GM23338 (cell line): ENCODE data around the gene CHCHD6. TPM values are rescaled to one million over a fixed set of nuclear protein-coding genes. Genes with fewer than 3 reads are reported as not detected.
A peak's percentile ranks its signal among the peaks of the same experiment; 100 is the strongest.

Experiments
- ATAC-seq: fragments of 200-7000 bp; cut with Tn5 transposase; 3 replicates; pipeline ENCODE4 v1.9.1; 2020
- DNase-seq: peaks from one replicate; pipeline ENCODE4 v3.0.0-alpha.2; 2015; ENCODE audit warnings: low spot score
- H2AFZ ChIP-seq: fragments of 200-600 bp; sonication (generic); 2 replicates; pipeline ENCODE4 v1.8.0; 2016; ENCODE audit warnings: antibody characterized with exemption, mild to moderate bottlenecking, moderate library complexity
- H3F3A ChIP-seq: fragments of 200-600 bp; sonication (generic); replicated peaks from 2 replicates; pipeline ENCODE4 v1.8.0; 2017; ENCODE audit warnings: antibody characterized with exemption, mixed run types, low read depth
- H3K27ac ChIP-seq: fragments of 200-600 bp; sonication (generic); 2 replicates; pipeline ENCODE4 v1.6.1; 2016; ENCODE audit warnings: low read depth
- H3K27me3 ChIP-seq: fragments of 200-600 bp; sonication (generic); 2 replicates; pipeline ENCODE4 v1.8.0; 2016; ENCODE audit warnings: mild to moderate bottlenecking, mixed run types, moderate library complexity; ENCODE audit not compliant: insufficient read depth
- H3K36me3 ChIP-seq: fragments of 200-600 bp; sonication (generic); 2 replicates; pipeline ENCODE4 v1.8.0; 2016; ENCODE audit warnings: mild to moderate bottlenecking; ENCODE audit not compliant: insufficient read depth
- H3K4me1 ChIP-seq: fragments of 200-600 bp; sonication (generic); 2 replicates; pipeline ENCODE4 v1.8.0; 2016; ENCODE audit warnings: mild to moderate bottlenecking, moderate library complexity; ENCODE audit not compliant: insufficient read depth
- H3K4me2 ChIP-seq: fragments of 200-600 bp; sonication (generic); 2 replicates; pipeline ENCODE4 v1.7.1; 2017; ENCODE audit warnings: mixed run types
- H3K4me3 ChIP-seq: fragments of 200-600 bp; sonication (generic); 2 replicates; pipeline ENCODE4 v1.6.1; 2016; ENCODE audit warnings: mixed run types
- H3K79me2 ChIP-seq: fragments of 200-600 bp; sonication (generic); replicated peaks from 2 replicates; pipeline ENCODE4 v1.8.0; 2017; ENCODE audit warnings: mild to moderate bottlenecking; ENCODE audit not compliant: insufficient read depth
- H3K9me2 ChIP-seq: fragments of 200-600 bp; sonication (generic); 2 replicates; pipeline ENCODE4 v1.8.0; 2017; ENCODE audit not compliant: insufficient read depth
- H4K20me1 ChIP-seq: fragments of 200-600 bp; sonication (generic); replicated peaks from 2 replicates; pipeline ENCODE4 v1.8.0; 2017; ENCODE audit warnings: mild to moderate bottlenecking; ENCODE audit not compliant: insufficient read depth
- H3K27ac Mint-ChIP-seq: 2 replicates; pipeline ENCODE4 v1.8.0; 2020; ENCODE audit warnings: inconsistent platforms, mild to moderate bottlenecking, moderate library complexity, mixed read lengths
- H3K27me3 Mint-ChIP-seq: 3 replicates; pipeline ENCODE4 v1.8.0; 2022; ENCODE audit warnings: low read depth, mild to moderate bottlenecking, moderate library complexity, mixed read lengths, inconsistent platforms; ENCODE audit not compliant: insufficient read depth, poor library complexity
- H3K36me3 Mint-ChIP-seq: 3 replicates; pipeline ENCODE4 v1.8.0; 2021; ENCODE audit warnings: low read depth, mild to moderate bottlenecking, inconsistent platforms, moderate library complexity, mixed read lengths
- H3K4me1 Mint-ChIP-seq: 3 replicates; pipeline ENCODE4 v1.8.0; 2020; ENCODE audit warnings: mild to moderate bottlenecking, inconsistent platforms, mixed read lengths
- H3K4me3 Mint-ChIP-seq: 3 replicates; pipeline ENCODE4 v1.8.0; 2021; ENCODE audit warnings: moderate library complexity, mild to moderate bottlenecking, inconsistent platforms, mixed read lengths
- H3K9me3 Mint-ChIP-seq: 3 replicates; pipeline ENCODE4 v1.8.0; 2020; ENCODE audit warnings: moderate library complexity, mild to moderate bottlenecking, inconsistent platforms, mixed read lengths
- CREB1 ChIP-seq: fragments of 250-450 bp; sonication (Bioruptor Pico); IDR thresholded peaks from 2 replicates; pipeline ENCODE4 v1.5.0; 2020; ENCODE audit warnings: low read depth, mild to moderate bottlenecking, moderate library complexity
- EZH2phosphoT487 ChIP-seq: fragments of 200-600 bp; sonication (generic); IDR thresholded peaks from one replicate; pipeline ENCODE4 v1.8.1; 2018; ENCODE audit warnings: antibody characterized with exemption; ENCODE audit not compliant: unreplicated experiment
- JUNB ChIP-seq: IDR thresholded peaks from one replicate; pipeline ENCODE4 v1.6.1; 2016; ENCODE audit warnings: antibody characterized with exemption; ENCODE audit not compliant: unreplicated experiment
- STAT1 ChIP-seq: IDR thresholded peaks from one replicate; pipeline ENCODE4 v1.6.1; 2016; ENCODE audit warnings: antibody characterized with exemption; ENCODE audit not compliant: unreplicated experiment
- ZNF331 ChIP-seq: fragments of 250-450 bp; sonication (Bioruptor Pico); IDR thresholded peaks from 2 replicates; pipeline ENCODE4 v1.5.0; 2020; ENCODE audit warnings: low read depth, mild to moderate bottlenecking, moderate library complexity
- polyA plus RNA-seq: library from polyadenylated mRNA; unstranded; fragments of >200 nt; fragmentation: Nextera tagmentation; extraction: Ambion mirVana; gene quantifications from 2 replicates; pipeline ENCODE4 v1.2.1, GENCODE V29; 2016
- total RNA-seq: library from RNA; depleted of rRNA; stranded (reverse); fragments of >200 nt; shearing (Covaris generic); gene quantifications from 2 replicates; pipeline ENCODE4 v1.2.3, GENCODE V29; 2014
- TF ChIP-seq, protein P1 (sequence below): fragments of 250-450 bp; sonication (Bioruptor Pico); IDR thresholded peaks from 2 replicates; pipeline ENCODE4 v1.5.0; 2020; ENCODE audit warnings: mild to moderate bottlenecking, moderate library complexity
- TF ChIP-seq, protein P2 (sequence below), 2 experiments: fragments of 200-600 bp in 1 of 2; sonication (generic) in 1 of 2; conservative IDR thresholded peaks; 2 replicates each; pipeline versions ENCODE4 v1.5.1 to v1.6.1; 2016 to 2017; ENCODE audit warnings: antibody characterized with exemption in 2 of 2, low read depth in 2 of 2, mild to moderate bottlenecking in 2 of 2, moderate library complexity in 1 of 2

Gene CHCHD6
- total and polyA plus RNA-seq, 2 experiments from 2014 or later: 28.8 to 43.0 TPM

DNA sequence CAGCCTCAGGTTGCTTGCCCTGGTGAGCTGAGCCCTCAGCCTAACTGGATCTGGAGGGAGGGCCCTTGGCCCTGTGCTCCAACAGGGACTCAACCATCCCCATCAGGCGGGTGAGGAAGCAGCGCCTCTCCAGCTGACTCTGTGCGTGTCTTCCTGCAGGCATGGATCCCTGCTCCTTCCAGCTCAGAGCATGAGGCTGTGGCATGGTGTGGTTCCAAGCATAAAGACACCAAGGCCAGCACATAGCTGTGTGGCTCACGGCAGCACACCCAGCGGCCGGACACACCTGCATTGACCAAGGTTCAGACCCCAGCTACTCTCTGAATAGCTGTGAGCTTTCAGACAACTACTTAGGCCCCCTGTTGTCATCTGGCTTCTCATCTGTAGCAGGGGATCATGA is 147.9 kb downstream of the CHCHD6 start (continued):
- TF ChIP-seq, protein P1, sequence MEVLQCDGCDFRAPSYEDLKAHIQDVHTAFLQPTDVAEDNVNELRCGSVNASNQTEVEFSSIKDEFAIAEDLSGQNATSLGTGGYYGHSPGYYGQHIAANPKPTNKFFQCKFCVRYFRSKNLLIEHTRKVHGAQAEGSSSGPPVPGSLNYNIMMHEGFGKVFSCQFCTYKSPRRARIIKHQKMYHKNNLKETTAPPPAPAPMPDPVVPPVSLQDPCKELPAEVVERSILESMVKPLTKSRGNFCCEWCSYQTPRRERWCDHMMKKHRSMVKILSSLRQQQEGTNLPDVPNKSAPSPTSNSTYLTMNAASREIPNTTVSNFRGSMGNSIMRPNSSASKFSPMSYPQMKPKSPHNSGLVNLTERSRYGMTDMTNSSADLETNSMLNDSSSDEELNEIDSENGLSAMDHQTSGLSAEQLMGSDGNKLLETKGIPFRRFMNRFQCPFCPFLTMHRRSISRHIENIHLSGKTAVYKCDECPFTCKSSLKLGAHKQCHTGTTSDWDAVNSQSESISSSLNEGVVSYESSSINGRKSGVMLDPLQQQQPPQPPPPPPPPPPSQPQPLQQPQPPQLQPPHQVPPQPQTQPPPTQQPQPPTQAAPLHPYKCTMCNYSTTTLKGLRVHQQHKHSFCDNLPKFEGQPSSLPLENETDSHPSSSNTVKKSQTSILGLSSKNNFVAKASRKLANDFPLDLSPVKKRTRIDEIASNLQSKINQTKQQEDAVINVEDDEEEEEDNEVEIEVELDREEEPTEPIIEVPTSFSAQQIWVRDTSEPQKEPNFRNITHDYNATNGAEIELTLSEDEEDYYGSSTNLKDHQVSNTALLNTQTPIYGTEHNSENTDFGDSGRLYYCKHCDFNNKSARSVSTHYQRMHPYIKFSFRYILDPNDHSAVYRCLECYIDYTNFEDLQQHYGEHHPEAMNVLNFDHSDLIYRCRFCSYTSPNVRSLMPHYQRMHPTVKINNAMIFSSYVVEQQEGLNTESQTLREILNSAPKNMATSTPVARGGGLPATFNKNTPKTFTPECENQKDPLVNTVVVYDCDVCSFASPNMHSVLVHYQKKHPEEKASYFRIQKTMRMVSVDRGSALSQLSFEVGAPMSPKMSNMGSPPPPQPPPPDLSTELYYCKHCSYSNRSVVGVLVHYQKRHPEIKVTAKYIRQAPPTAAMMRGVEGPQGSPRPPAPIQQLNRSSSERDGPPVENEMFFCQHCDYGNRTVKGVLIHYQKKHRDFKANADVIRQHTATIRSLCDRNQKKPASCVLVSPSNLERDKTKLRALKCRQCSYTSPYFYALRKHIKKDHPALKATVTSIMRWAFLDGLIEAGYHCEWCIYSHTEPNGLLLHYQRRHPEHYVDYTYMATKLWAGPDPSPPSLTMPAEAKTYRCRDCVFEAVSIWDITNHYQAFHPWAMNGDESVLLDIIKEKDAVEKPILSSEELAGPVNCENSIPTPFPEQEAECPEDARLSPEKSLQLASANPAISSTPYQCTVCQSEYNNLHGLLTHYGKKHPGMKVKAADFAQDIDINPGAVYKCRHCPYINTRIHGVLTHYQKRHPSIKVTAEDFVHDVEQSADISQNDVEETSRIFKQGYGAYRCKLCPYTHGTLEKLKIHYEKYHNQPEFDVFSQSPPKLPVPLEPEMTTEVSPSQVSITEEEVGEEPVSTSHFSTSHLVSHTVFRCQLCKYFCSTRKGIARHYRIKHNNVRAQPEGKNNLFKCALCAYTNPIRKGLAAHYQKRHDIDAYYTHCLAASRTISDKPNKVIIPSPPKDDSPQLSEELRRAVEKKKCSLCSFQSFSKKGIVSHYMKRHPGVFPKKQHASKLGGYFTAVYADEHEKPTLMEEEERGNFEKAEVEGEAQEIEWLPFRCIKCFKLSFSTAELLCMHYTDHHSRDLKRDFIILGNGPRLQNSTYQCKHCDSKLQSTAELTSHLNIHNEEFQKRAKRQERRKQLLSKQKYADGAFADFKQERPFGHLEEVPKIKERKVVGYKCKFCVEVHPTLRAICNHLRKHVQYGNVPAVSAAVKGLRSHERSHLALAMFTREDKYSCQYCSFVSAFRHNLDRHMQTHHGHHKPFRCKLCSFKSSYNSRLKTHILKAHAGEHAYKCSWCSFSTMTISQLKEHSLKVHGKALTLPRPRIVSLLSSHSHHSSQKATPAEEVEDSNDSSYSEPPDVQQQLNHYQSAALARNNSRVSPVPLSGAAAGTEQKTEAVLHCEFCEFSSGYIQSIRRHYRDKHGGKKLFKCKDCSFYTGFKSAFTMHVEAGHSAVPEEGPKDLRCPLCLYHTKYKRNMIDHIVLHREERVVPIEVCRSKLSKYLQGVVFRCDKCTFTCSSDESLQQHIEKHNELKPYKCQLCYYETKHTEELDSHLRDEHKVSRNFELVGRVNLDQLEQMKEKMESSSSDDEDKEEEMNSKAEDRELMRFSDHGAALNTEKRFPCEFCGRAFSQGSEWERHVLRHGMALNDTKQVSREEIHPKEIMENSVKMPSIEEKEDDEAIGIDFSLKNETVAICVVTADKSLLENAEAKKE (CRISPR knock-in tag): no peak
- no peak for TF ChIP-seq CREB1 (CRISPR knock-in tag)
- no peak for TF ChIP-seq EZH2phosphoT487

DNA sequence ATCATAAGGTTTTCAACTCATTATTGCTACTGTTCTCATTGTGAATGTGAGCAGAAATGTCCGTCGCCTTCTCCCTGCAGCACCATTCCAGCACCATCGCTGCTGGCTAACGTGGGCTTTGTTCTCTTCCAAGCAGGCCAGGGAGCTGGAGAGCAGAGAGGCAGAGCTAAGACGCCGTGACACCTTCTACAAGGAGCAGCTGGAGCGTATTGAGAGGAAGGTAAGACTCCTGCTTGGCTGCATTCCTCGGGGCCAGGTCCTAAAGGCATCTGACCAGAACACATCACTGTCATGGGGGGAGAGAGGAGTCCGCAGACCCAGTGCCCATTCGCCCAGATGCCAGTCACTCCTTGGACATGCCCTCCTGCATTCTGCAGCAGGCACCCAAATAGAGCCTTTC is 148.5 kb downstream of the CHCHD6 start:
- peak overlapping the region; percentile 86 for H3K27ac Mint-ChIP-seq
- TF ChIP-seq, protein P1 (CRISPR knock-in tag): no peak
- TF ChIP-seq JUNB: no peak
- TF ChIP-seq ZNF331 (CRISPR knock-in tag): no peak
- no peak for TF ChIP-seq EZH2phosphoT487
- TF ChIP-seq, protein P2, sequence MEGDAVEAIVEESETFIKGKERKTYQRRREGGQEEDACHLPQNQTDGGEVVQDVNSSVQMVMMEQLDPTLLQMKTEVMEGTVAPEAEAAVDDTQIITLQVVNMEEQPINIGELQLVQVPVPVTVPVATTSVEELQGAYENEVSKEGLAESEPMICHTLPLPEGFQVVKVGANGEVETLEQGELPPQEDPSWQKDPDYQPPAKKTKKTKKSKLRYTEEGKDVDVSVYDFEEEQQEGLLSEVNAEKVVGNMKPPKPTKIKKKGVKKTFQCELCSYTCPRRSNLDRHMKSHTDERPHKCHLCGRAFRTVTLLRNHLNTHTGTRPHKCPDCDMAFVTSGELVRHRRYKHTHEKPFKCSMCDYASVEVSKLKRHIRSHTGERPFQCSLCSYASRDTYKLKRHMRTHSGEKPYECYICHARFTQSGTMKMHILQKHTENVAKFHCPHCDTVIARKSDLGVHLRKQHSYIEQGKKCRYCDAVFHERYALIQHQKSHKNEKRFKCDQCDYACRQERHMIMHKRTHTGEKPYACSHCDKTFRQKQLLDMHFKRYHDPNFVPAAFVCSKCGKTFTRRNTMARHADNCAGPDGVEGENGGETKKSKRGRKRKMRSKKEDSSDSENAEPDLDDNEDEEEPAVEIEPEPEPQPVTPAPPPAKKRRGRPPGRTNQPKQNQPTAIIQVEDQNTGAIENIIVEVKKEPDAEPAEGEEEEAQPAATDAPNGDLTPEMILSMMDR (conservative IDR thresholded peaks at IDR 0.05; ENCODE audit: low read depth in 2 of 2): no peak
- TF ChIP-seq STAT1: no peak

More for the DNA sequence above, 148.5 kb downstream of the CHCHD6 start:
- H2AFZ ChIP-seq: no peak overlapping the region
- H3K36me3 ChIP-seq: no peaks in the 10 kb centered on the region
- H3K27ac ChIP-seq: peak overlapping the region; percentile 94
- peaks cover 3% of the 10 kb centered on the region for H3K9me2 ChIP-seq
- H3K79me2 ChIP-seq: no peaks in the 10 kb centered on the region; the same call in 1 of the 2 replicates
- H3K4me3 ChIP-seq: no peak overlapping the region
- Mint-ChIP-seq H3K4me1 (peaks cover 57% of the 10 kb centered on the region), H3K9me3 (no peaks in the 10 kb centered on the region), H3K4me3 (no peak overlapping the region), H3K36me3 (peaks cover 5% of the 10 kb centered on the region; the same call in 2 of the 3 replicates), H3K27me3 (peaks cover 2% of the 10 kb centered on the region)
- H4K20me1 ChIP-seq: no peaks in the 10 kb centered on the region
- H3K27me3 ChIP-seq: no peaks in the 10 kb centered on the region
- peak; percentile 38 for ATAC-seq
- DNase-seq: peak; percentile 62
- H3K4me1 ChIP-seq: peaks cover 36% of the 10 kb centered on the region
- peaks cover 9% of the 10 kb centered on the region for H3F3A ChIP-seq
- H3K4me2 ChIP-seq: 0 out of 2 replicates have a peak overlapping the region, but pooled peaks have one; percentile 34
